ENCODE measurements around the gene ZNF317. TPM values are rescaled to one million over a fixed set of nuclear protein-coding genes. Genes with fewer than 3 reads are reported as not detected.

ZNF317 gene
- total and polyA plus RNA-seq, 2 experiments from 2014 or later, result 14.1 to 23.3 TPM

- TF ChIP-seq, protein P1, sequence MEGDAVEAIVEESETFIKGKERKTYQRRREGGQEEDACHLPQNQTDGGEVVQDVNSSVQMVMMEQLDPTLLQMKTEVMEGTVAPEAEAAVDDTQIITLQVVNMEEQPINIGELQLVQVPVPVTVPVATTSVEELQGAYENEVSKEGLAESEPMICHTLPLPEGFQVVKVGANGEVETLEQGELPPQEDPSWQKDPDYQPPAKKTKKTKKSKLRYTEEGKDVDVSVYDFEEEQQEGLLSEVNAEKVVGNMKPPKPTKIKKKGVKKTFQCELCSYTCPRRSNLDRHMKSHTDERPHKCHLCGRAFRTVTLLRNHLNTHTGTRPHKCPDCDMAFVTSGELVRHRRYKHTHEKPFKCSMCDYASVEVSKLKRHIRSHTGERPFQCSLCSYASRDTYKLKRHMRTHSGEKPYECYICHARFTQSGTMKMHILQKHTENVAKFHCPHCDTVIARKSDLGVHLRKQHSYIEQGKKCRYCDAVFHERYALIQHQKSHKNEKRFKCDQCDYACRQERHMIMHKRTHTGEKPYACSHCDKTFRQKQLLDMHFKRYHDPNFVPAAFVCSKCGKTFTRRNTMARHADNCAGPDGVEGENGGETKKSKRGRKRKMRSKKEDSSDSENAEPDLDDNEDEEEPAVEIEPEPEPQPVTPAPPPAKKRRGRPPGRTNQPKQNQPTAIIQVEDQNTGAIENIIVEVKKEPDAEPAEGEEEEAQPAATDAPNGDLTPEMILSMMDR (IDR thresholded peaks at IDR 0.05; ENCODE audit: low read depth, low read length), result no peak
- no peak overlapping the region for H3K4me3 ChIP-seq
- peak in 1 of 2 donors; percentile 9 for DNase-seq (ENCODE audit: low read depth in 1 of 2, low spot score in 1 of 2)
Observed at GRCh38 chr19:9171393-9171991, 31.3 kb downstream of the ZNF317 start.

DNA sequence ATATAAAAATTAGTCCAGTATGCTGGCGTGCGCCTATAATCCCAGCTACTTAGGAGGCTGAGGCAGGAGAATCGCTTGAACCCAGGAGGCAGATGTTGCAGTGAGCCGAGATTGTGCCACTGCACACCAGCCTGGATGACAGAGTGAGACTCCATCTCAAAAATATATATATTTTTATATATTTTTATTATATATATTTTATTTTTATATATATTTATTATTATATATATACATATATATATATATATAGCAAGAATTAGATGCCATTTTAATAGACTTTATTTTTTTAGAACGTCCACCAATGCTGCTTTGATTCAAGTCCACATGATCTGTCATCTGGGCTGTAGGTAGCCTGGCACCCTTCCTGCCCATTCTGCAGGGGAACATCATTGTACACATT is 35.1 kb downstream of the ZNF317 start:
- Histone ChIP-seq H3K27me3 (no peaks in the 10 kb centered on the region), H3K4me1 (ENCODE audit: low read depth) (no peaks in the 10 kb centered on the region), H3K36me3 (no peaks in the 10 kb centered on the region), H3K27ac (no peak overlapping the region), H3K9me3 (ENCODE audit: low read depth) (no peaks in the 10 kb centered on the region), H3K4me3 (no peak overlapping the region)
- TF ChIP-seq, protein P1 (IDR thresholded peaks at IDR 0.05; ENCODE audit: low read depth, low read length), result no peak
- DNase-seq (ENCODE audit: low read depth in 1 of 2, low spot score in 1 of 2), result no peak

More at GRCh38 chr19:9171393-9171991, 31.3 kb downstream of the ZNF317 start:
- Histone ChIP-seq H3K9me3 (ENCODE audit: low read depth) (no peaks in the 10 kb centered on the region), H3K4me1 (ENCODE audit: low read depth) (no peaks in the 10 kb centered on the region), H3K27ac (no peak overlapping the region), H3K27me3 (no peaks in the 10 kb centered on the region), H3K36me3 (no peaks in the 10 kb centered on the region)

GRCh38 chr19:9178901-9179300 is 38.7 kb downstream of the ZNF317 start, which contains the start of gene OR7D2:
TSS of gene OR7D2 (plus strand) at chr19:9178979. CDS start at chr19:9185782, 6,803 bp downstream.
- Histone ChIP-seq H3K36me3 (no peaks in the 10 kb centered on the region), H3K4me3 (no peak within 1 kb of the TSS), H3K27ac (no peak within 1 kb of the TSS), H3K27me3 (no peaks in the 10 kb centered on the region), H3K9me3 (ENCODE audit: low read depth) (no peaks in the 10 kb centered on the region), H3K4me1 (ENCODE audit: low read depth) (no peaks in the 10 kb centered on the region)
- TF ChIP-seq, protein P1 (IDR thresholded peaks at IDR 0.05; ENCODE audit: low read depth, low read length), result no peak
- DNase-seq (ENCODE audit: low read depth in 1 of 2, low spot score in 1 of 2), result no peak

- no peaks in the 10 kb centered on the region for H3K4me1 ChIP-seq (ENCODE audit: low read depth)
- DNase-seq (ENCODE audit: low read depth in 1 of 2, low spot score in 1 of 2), result no peak
- H3K4me3 ChIP-seq, result no peak overlapping the region
- no peaks in the 10 kb centered on the region for H3K27me3 ChIP-seq
- H3K27ac ChIP-seq, result no peak overlapping the region
- no peaks in the 10 kb centered on the region for H3K36me3 ChIP-seq
- no peaks in the 10 kb centered on the region for H3K9me3 ChIP-seq (ENCODE audit: low read depth)
- TF ChIP-seq, protein P1 (IDR thresholded peaks at IDR 0.05; ENCODE audit: low read depth, low read length), result no peak
Observed at GRCh38 chr19:9183000-9183399, 42.8 kb downstream of the ZNF317 start.

- no peaks in the 10 kb centered on the region for H3K9me3 ChIP-seq (ENCODE audit: low read depth)
- TF ChIP-seq, protein P1 (IDR thresholded peaks at IDR 0.05; ENCODE audit: low read depth, low read length), result no peak
- H3K4me3 ChIP-seq, result no peak overlapping the region
- no peak overlapping the region for H3K27ac ChIP-seq
- no peak for DNase-seq (ENCODE audit: low read depth in 1 of 2, low spot score in 1 of 2)
- H3K36me3 ChIP-seq, result no peaks in the 10 kb centered on the region
- H3K4me1 ChIP-seq (ENCODE audit: low read depth), result no peaks in the 10 kb centered on the region
- no peaks in the 10 kb centered on the region for H3K27me3 ChIP-seq
Observed at GRCh38 chr19:9187191-9187590, 47.0 kb downstream of the ZNF317 start.
